Measurements from ENCODE around the gene DGCR6.
"Not testable (repeated sequence)": the region's sequence is repeated elsewhere in the genome, so short reads cannot be mapped to it uniquely, and the experiment has no call there.

DGCR6 gene

DNA sequence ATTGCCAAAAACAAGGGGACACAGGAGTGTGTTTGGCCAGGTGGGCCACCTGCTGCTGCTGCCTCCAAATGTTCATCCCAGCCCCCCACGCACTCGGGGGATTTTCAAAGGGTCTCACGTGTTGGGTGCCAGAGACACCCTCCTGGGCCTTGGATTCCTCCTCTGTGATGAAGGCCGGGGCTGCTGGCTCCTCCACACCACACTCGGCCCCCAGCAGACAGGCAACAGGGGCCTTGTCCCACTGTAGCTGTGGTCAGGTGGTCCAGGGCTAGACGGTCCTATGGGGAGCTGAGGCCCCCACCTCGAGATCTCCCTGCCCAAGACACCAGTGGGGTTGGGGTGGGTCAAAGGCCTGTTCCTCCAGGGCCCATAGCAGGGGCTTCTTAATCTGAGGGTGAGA is 55.1 kb downstream of the DGCR6 start:
- not testable (repeated sequence) for DNase-seq (ENCODE audit: low read depth)

All from amniotic epithelial cell (primary cell).